HepG2 (cell line): ENCODE data around the gene HSD11B1L. TPM values are rescaled to one million over a fixed set of nuclear protein-coding genes. Genes with fewer than 3 reads are reported as not detected.
A peak's percentile ranks its signal among the peaks of the same experiment; 100 is the strongest.

Experiments used
- CHD2 ChIP-seq: IDR thresholded peaks from 2 replicates; pipeline ENCODE4 v1.6.1; 2011; ENCODE audit warnings: low read depth, low read length, improper control_type of control experiment
- GTF3A ChIP-seq: sonication (generic); formaldehyde crosslinking; conservative IDR thresholded peaks from 2 replicates; pipeline ENCODE4 v1.4.0; 2020; ENCODE audit warnings: mild to moderate bottlenecking, missing genetic modification reagents
- HDAC1 ChIP-seq: sonication (generic); formaldehyde crosslinking; IDR thresholded peaks from 2 replicates; pipeline ENCODE4 v1.5.1; 2020; ENCODE audit warnings: mild to moderate bottlenecking, missing genetic modification reagents
- KDM3A ChIP-seq: IDR thresholded peaks from 2 replicates; pipeline ENCODE4 v1.6.1; 2018; ENCODE audit warnings: low read depth, missing compliant biosample characterization
- KDM5B ChIP-seq: sonication (generic); formaldehyde crosslinking; IDR thresholded peaks from 2 replicates; pipeline ENCODE4 v1.4.0; 2020; ENCODE audit warnings: missing genetic modification reagents, mild to moderate bottlenecking, borderline replicate concordance
- MXD3 ChIP-seq: IDR thresholded peaks from 2 replicates; pipeline ENCODE4 v1.6.1; 2016; ENCODE audit warnings: mild to moderate bottlenecking, missing biosample characterization, missing genetic modification reagents
- NFE2 ChIP-seq: sonication (generic); formaldehyde crosslinking; IDR thresholded peaks from 2 replicates; pipeline ENCODE4 v1.4.0; 2020; ENCODE audit warnings: missing genetic modification reagents
- RNF219 ChIP-seq: sonication (generic); formaldehyde crosslinking; IDR thresholded peaks from 2 replicates; pipeline ENCODE4 v1.5.0; 2020; ENCODE audit warnings: mild to moderate bottlenecking, missing genetic modification reagents
- TCF12 ChIP-seq, 2 experiments: fragments of 450-650 bp in 1 of 2; sonication (generic) in 1 of 2; formaldehyde crosslinking in 1 of 2; IDR thresholded peaks; 2 replicates each; pipeline versions ENCODE4 v1.6.1 to v1.8.0; 2017 to 2022; ENCODE audit warnings: antibody characterized with exemption in 1 of 2, mild to moderate bottlenecking in 1 of 2, missing genetic modification reagents in 1 of 2, moderate library complexity in 1 of 2
- TOPORS ChIP-seq: sonication (generic); formaldehyde crosslinking; IDR thresholded peaks from 2 replicates; pipeline ENCODE4 v1.8.0; 2023; ENCODE audit warnings: mild to moderate bottlenecking, missing genetic modification reagents
- WIZ ChIP-seq: sonication (generic); formaldehyde crosslinking; IDR thresholded peaks from 2 replicates; pipeline ENCODE4 v1.5.1; 2020; ENCODE audit warnings: mild to moderate bottlenecking, missing genetic modification reagents
- ZNF205 ChIP-seq: IDR thresholded peaks from 2 replicates; pipeline ENCODE4 v1.6.1; 2018; ENCODE audit warnings: missing biosample characterization, missing genetic modification reagents
- ZNF501 ChIP-seq: sonication (generic); formaldehyde crosslinking; IDR thresholded peaks from 2 replicates; pipeline ENCODE4 v1.5.1; 2020; ENCODE audit warnings: mild to moderate bottlenecking, moderate library complexity, missing genetic modification reagents
- ZNF530 ChIP-seq: sonication (generic); formaldehyde crosslinking; IDR thresholded peaks from 2 replicates; pipeline ENCODE4 v1.5.0; 2020; ENCODE audit warnings: low read depth, mild to moderate bottlenecking, missing genetic modification reagents
- polyA plus RNA-seq, 8 experiments: library from polyadenylated mRNA; depleted of rRNA in 3 of 8; stranded (reverse) in 7 of 8; unstranded in 1 of 8; fragments of >200 nt; fragmentation: Illumina TruSeq in 4 of 8; extraction: Trizol in 4 of 8; gene quantifications; 2 replicates each; pipeline versions ENCODE4 v1.2.1 to v1.2.3, GENCODE V29; 2011 to 2016; ENCODE audit warnings: low read depth in 4 of 8, missing spikeins in 1 of 8, mixed read lengths in 1 of 8; ENCODE audit not compliant: insufficient read depth in 1 of 8
- total RNA-seq, 5 experiments: library from RNA; depleted of rRNA; stranded (reverse); fragments of >200 nt; fragmentation: Illumina TruSeq; extraction: Trizol; gene quantifications; 2 replicates each; pipeline ENCODE4 v1.2.3, GENCODE V29; 2016; ENCODE audit warnings: low read depth in 1 of 5
- TF ChIP-seq, protein P1 (sequence below): sonication (generic); formaldehyde crosslinking; IDR thresholded peaks from 2 replicates; pipeline ENCODE4 v1.9.0; 2021; ENCODE audit warnings: missing genetic modification reagents, borderline replicate concordance
- TF ChIP-seq, protein P2 (sequence below): sonication (generic); formaldehyde crosslinking; IDR thresholded peaks from 2 replicates; pipeline ENCODE4 v1.4.0; 2020; ENCODE audit warnings: missing genetic modification reagents
- TF ChIP-seq, protein P3 (sequence below): sonication (generic); formaldehyde crosslinking; IDR thresholded peaks from 2 replicates; pipeline ENCODE4 v1.8.0; 2022; ENCODE audit warnings: missing genetic modification reagents, mild to moderate bottlenecking, inconsistent platforms, borderline replicate concordance

Gene HSD11B1L
- total and polyA plus RNA-seq, 2 of the 13 experiments (the other 11 are each of a cell fraction or from before 2014, with no cell fraction given), result 2.8 to 3.9 TPM

DNA sequence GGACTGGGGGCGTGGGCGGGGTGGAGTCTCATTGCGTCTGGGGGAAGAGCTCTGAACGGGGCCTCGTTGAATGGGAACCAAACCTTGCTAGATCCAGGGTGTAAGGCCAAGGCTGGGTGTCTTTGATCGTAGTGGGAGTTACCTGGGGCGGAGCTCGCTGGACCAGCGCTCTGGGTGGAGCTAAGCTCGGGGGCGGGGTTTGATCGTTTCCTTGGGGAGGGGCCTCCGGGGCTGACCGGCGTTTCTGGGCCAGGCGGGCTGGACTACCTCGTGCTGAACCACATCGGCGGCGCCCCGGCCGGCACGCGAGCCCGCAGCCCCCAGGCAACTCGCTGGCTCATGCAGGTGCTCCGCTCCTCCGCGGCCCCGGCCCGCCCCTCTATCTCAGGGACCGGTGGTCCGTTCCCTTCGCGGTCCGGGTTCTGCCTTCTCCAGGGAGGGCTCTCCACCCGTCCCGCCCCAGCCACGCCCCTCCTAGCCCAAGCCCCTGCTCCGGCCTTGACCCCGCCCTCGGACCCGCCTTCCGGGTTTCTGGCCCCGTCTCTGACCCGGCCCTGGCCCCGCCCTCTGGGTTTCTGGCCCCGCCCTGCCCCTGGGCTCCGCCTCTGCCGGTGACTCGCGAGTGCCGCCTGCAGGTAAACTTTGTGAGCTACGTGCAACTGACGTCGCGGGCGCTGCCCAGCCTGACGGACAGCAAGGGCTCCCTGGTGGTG is 6.0 kb downstream of the HSD11B1L start (continued):
- TF ChIP-seq, protein P1, sequence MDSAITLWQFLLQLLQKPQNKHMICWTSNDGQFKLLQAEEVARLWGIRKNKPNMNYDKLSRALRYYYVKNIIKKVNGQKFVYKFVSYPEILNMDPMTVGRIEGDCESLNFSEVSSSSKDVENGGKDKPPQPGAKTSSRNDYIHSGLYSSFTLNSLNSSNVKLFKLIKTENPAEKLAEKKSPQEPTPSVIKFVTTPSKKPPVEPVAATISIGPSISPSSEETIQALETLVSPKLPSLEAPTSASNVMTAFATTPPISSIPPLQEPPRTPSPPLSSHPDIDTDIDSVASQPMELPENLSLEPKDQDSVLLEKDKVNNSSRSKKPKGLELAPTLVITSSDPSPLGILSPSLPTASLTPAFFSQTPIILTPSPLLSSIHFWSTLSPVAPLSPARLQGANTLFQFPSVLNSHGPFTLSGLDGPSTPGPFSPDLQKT, result no peak
- TF ChIP-seq NFE2 (CRISPR knock-in tag) (no peak), KDM3A (peak; percentile 67; the same call in 1 of the 2 replicates), TOPORS (no peak), MXD3 (CRISPR knock-in tag) (0 out of 2 replicates have a peak, but pooled peaks have one; percentile 42), RNF219 (CRISPR knock-in tag) (no peak), ZNF205 (CRISPR knock-in tag) (no peak), HDAC1 (CRISPR knock-in tag) (peak; percentile 34; the same call in 1 of the 2 replicates), TCF12 (IDR thresholded peaks at IDR 0.05) (no peak), TCF12 (CRISPR knock-in tag; IDR thresholded peaks at IDR 0.05) (0 out of 2 replicates have a peak, but pooled peaks have one; percentile 38), ZNF501 (CRISPR knock-in tag) (0 out of 2 replicates have a peak, but pooled peaks have one; percentile 17), CHD2 (no peak), GTF3A (no peak), WIZ (CRISPR knock-in tag) (no peak), ZNF530 (no peak), KDM5B (CRISPR knock-in tag) (peak; percentile 21; the same call in 1 of the 2 replicates)
- TF ChIP-seq, protein P2, sequence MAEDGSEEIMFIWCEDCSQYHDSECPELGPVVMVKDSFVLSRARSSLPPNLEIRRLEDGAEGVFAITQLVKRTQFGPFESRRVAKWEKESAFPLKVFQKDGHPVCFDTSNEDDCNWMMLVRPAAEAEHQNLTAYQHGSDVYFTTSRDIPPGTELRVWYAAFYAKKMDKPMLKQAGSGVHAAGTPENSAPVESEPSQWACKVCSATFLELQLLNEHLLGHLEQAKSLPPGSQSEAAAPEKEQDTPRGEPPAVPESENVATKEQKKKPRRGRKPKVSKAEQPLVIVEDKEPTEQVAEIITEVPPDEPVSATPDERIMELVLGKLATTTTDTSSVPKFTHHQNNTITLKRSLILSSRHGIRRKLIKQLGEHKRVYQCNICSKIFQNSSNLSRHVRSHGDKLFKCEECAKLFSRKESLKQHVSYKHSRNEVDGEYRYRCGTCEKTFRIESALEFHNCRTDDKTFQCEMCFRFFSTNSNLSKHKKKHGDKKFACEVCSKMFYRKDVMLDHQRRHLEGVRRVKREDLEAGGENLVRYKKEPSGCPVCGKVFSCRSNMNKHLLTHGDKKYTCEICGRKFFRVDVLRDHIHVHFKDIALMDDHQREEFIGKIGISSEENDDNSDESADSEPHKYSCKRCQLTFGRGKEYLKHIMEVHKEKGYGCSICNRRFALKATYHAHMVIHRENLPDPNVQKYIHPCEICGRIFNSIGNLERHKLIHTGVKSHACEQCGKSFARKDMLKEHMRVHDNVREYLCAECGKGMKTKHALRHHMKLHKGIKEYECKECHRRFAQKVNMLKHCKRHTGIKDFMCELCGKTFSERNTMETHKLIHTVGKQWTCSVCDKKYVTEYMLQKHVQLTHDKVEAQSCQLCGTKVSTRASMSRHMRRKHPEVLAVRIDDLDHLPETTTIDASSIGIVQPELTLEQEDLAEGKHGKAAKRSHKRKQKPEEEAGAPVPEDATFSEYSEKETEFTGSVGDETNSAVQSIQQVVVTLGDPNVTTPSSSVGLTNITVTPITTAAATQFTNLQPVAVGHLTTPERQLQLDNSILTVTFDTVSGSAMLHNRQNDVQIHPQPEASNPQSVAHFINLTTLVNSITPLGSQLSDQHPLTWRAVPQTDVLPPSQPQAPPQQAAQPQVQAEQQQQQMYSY (CRISPR knock-in tag), result peak; percentile 90
- TF ChIP-seq, protein P3, sequence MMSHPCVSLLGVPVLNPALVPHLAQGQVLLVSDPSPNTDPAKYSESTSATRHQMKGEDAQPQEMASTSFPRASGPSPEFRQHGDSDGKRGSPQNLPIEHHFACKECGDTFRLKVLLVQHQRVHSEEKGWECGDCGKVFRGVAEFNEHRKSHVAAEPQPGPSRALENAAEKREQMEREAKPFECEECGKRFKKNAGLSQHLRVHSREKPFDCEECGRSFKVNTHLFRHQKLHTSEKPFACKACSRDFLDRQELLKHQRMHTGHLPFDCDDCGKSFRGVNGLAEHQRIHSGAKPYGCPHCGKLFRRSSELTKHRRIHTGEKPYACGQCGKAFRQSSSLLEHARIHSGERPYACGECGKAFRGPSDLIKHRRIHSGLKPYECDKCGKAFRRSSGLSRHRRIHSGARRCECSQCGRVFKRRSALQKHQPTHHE (CRISPR knock-in tag), result no peak
